GM12878 (cell line): ENCODE data around the gene RIIAD1. TPM values are rescaled to one million over a fixed set of nuclear protein-coding genes. Genes with fewer than 3 reads are reported as not detected.

Experiments
- ATAC-seq: fragments of 200-7000 bp; cut with Tn5 transposase; 3 replicates; pipeline ENCODE4 v1.9.1; 2020; ENCODE audit warnings: mild to moderate bottlenecking, moderate library complexity
- BruUV-seq: library from RNA; stranded (reverse); fragments of 400-500 nt; replicated peaks from 2 replicates; lab custom pipeline; 2021; lab: Mats Ljungman, UMichigan
- CTCF ChIA-PET: fragments of 300-600 bp; sonication (Branson Sonifier 250); formaldehyde crosslinking; extraction: SDS; loops from one replicate; lab custom pipeline; 2021; ENCODE audit warnings: inconsistent platforms; lab: Yijun Ruan, JAX
- POLR2A ChIA-PET: fragments of 350-600 bp; formaldehyde crosslinking; extraction: SDS; loops from one replicate; lab custom pipeline; 2021; ENCODE audit warnings: inconsistent platforms; lab: Charles Lee
- RAD21 ChIA-PET: fragments of 300-600 bp; sonication (Branson Sonifier 250); formaldehyde crosslinking; loops from one replicate; lab custom pipeline; 2023; ENCODE audit warnings: antibody characterized with exemption; ENCODE audit not compliant: unreplicated experiment; lab: Charles Lee
- SMC1A ChIA-PET: fragments of 300-600 bp; sonication (Branson Sonifier 250); formaldehyde crosslinking; loops from one replicate; lab custom pipeline; 2023; ENCODE audit not compliant: unreplicated experiment, uncharacterized antibody; lab: Charles Lee
- DNase-seq: peaks from one replicate; pipeline ENCODE4 v3.0.0-alpha.2; 2011; ENCODE audit warnings: low read depth, low spot score
- FAIRE-seq: peaks from 3 replicates; lab custom pipeline; 2011; peaks lifted over from hg19 to GRCh38; lab: Jason Lieb, UNC
- H2AFZ ChIP-seq: 2 replicates; pipeline ENCODE4 v1.6.0; 2011; ENCODE audit warnings: low read depth, low read length, control low read depth; ENCODE audit not compliant: control insufficient read depth
- H3K27ac ChIP-seq: 2 replicates; pipeline ENCODE4 v1.5.1; 2011; ENCODE audit warnings: control low read depth; ENCODE audit not compliant: control insufficient read depth, insufficient read depth
- H3K27me3 ChIP-seq, 2 experiments: replicated peaks in 1 of 2; 2 replicates each; pipeline versions ENCODE4 v1.6.0 to v1.6.1; 2011; ENCODE audit warnings: low read length in 1 of 2; ENCODE audit not compliant: control insufficient read depth in 2 of 2, insufficient read depth in 2 of 2
- H3K36me3 ChIP-seq, 2 experiments: 2 replicates each; pipeline ENCODE4 v1.5.1; 2011; ENCODE audit warnings: low read length in 1 of 2; ENCODE audit not compliant: control insufficient read depth in 2 of 2, insufficient read depth in 2 of 2
- H3K4me1 ChIP-seq: 2 replicates; pipeline ENCODE4 v1.6.1; 2011; ENCODE audit warnings: mild to moderate bottlenecking, low read length, moderate library complexity, mixed read lengths; ENCODE audit not compliant: control insufficient read depth, insufficient read depth
- H3K4me2 ChIP-seq: 2 replicates; pipeline ENCODE4 v1.6.0; 2011; ENCODE audit warnings: control low read depth; ENCODE audit not compliant: control insufficient read depth, insufficient read depth
- H3K4me3 ChIP-seq: fragments of 200-600 bp; sonication (generic); 2 replicates; pipeline ENCODE4 v1.5.1; 2016
- H3K79me2 ChIP-seq: 2 replicates; pipeline ENCODE4 v1.6.0; 2011; ENCODE audit warnings: low read length; ENCODE audit not compliant: control insufficient read depth, insufficient read depth
- H3K9ac ChIP-seq: 2 replicates; pipeline ENCODE4 v1.8.0; 2011; ENCODE audit warnings: low read length, control low read depth, mixed read lengths; ENCODE audit not compliant: control insufficient read depth, insufficient read depth
- H3K9me3 ChIP-seq: replicated peaks from 3 replicates; pipeline ENCODE4 v1.5.1; 2011; ENCODE audit warnings: mild to moderate bottlenecking, low read length; ENCODE audit not compliant: control insufficient read depth, insufficient read depth
- H4K20me1 ChIP-seq: 2 replicates; pipeline ENCODE4 v1.6.0; 2011; ENCODE audit not compliant: control insufficient read depth, insufficient read depth
- CEBPZ ChIP-seq: fragments of 150-350 bp; IDR thresholded peaks from 2 replicates; pipeline ENCODE4 v1.6.1; 2016; ENCODE audit warnings: low read depth, low read length
- CHD4 ChIP-seq: fragments of 200-600 bp; sonication (generic); IDR thresholded peaks from 2 replicates; pipeline ENCODE4 v1.6.1; 2016; ENCODE audit warnings: mild to moderate bottlenecking
- ETV6 ChIP-seq, 2 experiments: fragments of 450-650 bp in 1 of 2; IDR thresholded peaks in 1 of 2; conservative IDR thresholded peaks in 1 of 2; 2 replicates each; pipeline ENCODE4 v1.6.1; 2014; ENCODE audit warnings: antibody characterized with exemption in 1 of 2, borderline replicate concordance in 1 of 2, low read depth in 1 of 2, mild to moderate bottlenecking in 1 of 2, moderate library complexity in 1 of 2
- FOS ChIP-seq: IDR thresholded peaks from 3 replicates; pipeline ENCODE4 v1.6.1; 2011; ENCODE audit warnings: borderline replicate concordance; ENCODE audit not compliant: insufficient read length; ENCODE audit errors: extremely low read depth
- LARP7 ChIP-seq: fragments of 450-650 bp; IDR thresholded peaks from 2 replicates; pipeline ENCODE4 v1.6.1; 2017; ENCODE audit warnings: mild to moderate bottlenecking
- PAX8 ChIP-seq: fragments of 450-650 bp; IDR thresholded peaks from 2 replicates; pipeline ENCODE4 v1.6.1; 2017; ENCODE audit warnings: mild to moderate bottlenecking, moderate library complexity
- RCOR1 ChIP-seq: conservative IDR thresholded peaks from 2 replicates; pipeline ENCODE4 v1.6.1; 2012; ENCODE audit warnings: low read depth, low read length, improper control_type of control experiment
- SMAD1 ChIP-seq: fragments of 450-650 bp; IDR thresholded peaks from 2 replicates; pipeline ENCODE4 v1.6.1; 2018; ENCODE audit warnings: mild to moderate bottlenecking, low read depth; ENCODE audit not compliant: partially characterized antibody
- SREBF2 ChIP-seq: IDR thresholded peaks from 2 replicates; pipeline ENCODE4 v1.6.1; 2012; ENCODE audit warnings: mild to moderate bottlenecking, low read length
- ZBTB33 ChIP-seq: fragments of 450-650 bp; IDR thresholded peaks from 2 replicates; pipeline ENCODE4 v1.6.1; 2017; ENCODE audit warnings: mild to moderate bottlenecking
- ZNF217 ChIP-seq: fragments of 450-650 bp; IDR thresholded peaks from 2 replicates; pipeline ENCODE4 v1.6.1; 2017; ENCODE audit warnings: antibody characterized with exemption, mild to moderate bottlenecking
- ZNF274 ChIP-seq: IDR thresholded peaks from one replicate; pipeline ENCODE4 v1.8.0; 2011; ENCODE audit not compliant: insufficient read length, insufficient read depth
- WGBS: methylation state at CpG from one replicate; pipeline ENCODE4 v1.1.6; 2016; ENCODE audit warnings: low lambda C conversion rate; ENCODE audit not compliant: insufficient replicate concordance, insufficient coverage; ENCODE audit errors: missing lambda C conversion rate; 5-methylcytosine and 5-hydroxymethylcytosine counted together
- in situ Hi-C: fragments of 300-500 bp; cut with MboI; formaldehyde crosslinking; loops from 9 replicates; pipeline ENCODE4 v1.14.3; 2018; ENCODE audit warnings: mixed read lengths
- intact Hi-C: fragments of 100-400 bp; cut with micrococcal nuclease; formaldehyde crosslinking; loops from one replicate; pipeline ENCODE4 v1.14.2; 2022; ENCODE audit not compliant: unreplicated experiment
- polyA plus RNA-seq, 11 experiments: library from polyadenylated mRNA; depleted of rRNA in 4 of 11; unstranded in 6 of 11; stranded (reverse) in 5 of 11; fragments of >200 nt; fragmentation: Nextera tagmentation in 4 of 11; fragmentation: Illumina TruSeq in 1 of 11; extraction: Ambion mirVana in 4 of 11; extraction: Trizol in 1 of 11; gene quantifications; 1 replicate in 1 of 11; 2 replicates in 10 of 11; pipeline versions ENCODE4 v1.2.1 to v1.2.3, GENCODE V29; 2011 to 2016; ENCODE audit warnings: inconsistent platforms in 2 of 11, missing spikeins in 2 of 11, low read depth in 1 of 11
- total RNA-seq, 4 experiments: library from RNA; depleted of rRNA in 3 of 4; stranded (reverse); fragments of >200 nt in 3 of 4; fragmentation: Illumina TruSeq in 1 of 4; extraction: Trizol in 1 of 4; gene quantifications; 2 replicates each; pipeline versions ENCODE4 v1.2.1 to v1.2.3, GENCODE V29; 2013 to 2021

The RIIAD1 gene
- total and polyA plus RNA-seq, 10 of the 15 experiments (the other 5 are each of a cell fraction or from before 2014, with no cell fraction given), result not detected

- in situ Hi-C loops, result loop anchor here (5.0 kb wide), 1 partner anchor 48 kb away; no protein-coding TSS in a partner anchor
- H3K4me2 ChIP-seq, result no peak overlapping the region
- POLR2A ChIA-PET, result no interaction called here
These were observed 31.8 kb upstream of the RIIAD1 start for GRCh38 chr1:151689494-151689893.

GRCh38 chr1:151692226-151692625 lies 29.1 kb upstream of the RIIAD1 start:
- Histone ChIP-seq H3K9ac (no peak overlapping the region), H3K79me2 (no peaks in the 10 kb centered on the region), H4K20me1 (no peaks in the 10 kb centered on the region), H3K27ac (no peak overlapping the region), H3K4me1 (no peaks in the 10 kb centered on the region), H3K9me3 (no peaks in the 10 kb centered on the region), H3K4me3 (no peak overlapping the region), H3K36me3 (peaks cover 2 to 6% of the 10 kb centered on the region in 2 experiments; a peak in 2 of 4 replicates), H2AFZ (no peak overlapping the region), H3K4me2 (no peak overlapping the region), H3K27me3 (no peaks in the 10 kb centered on the region)
- intact Hi-C loops (loop anchor here (2.0 to 5.0 kb wide), 2 partner anchors 43 to 145 kb away; partner anchors contain the start of gene C2CD4D), in situ Hi-C loops (no loop called here)
- SMC1A ChIA-PET, result interaction anchor here (1.0 to 1.5 kb wide), 4 partner anchors 24 to 145 kb away, joined by 3 to 6 read pairs (median 3); no protein-coding TSS in a partner anchor
- CTCF ChIA-PET, result no interaction called here
- RAD21 ChIA-PET, result interaction anchor here (0.7 to 1.8 kb wide), 2 partner anchors 71 to 223 kb away, joined by 3 to 5 read pairs; partner anchors contain the start of gene MRPL9
- FAIRE-seq, result no peak
- 96% methylated on average over 3 of the region's 3 CpGs for WGBS
- POLR2A ChIA-PET, result no interaction called here
- ATAC-seq, result no peak
- BruUV-seq, result no TSS peak
- DNase-seq, result no peak
- TF ChIP-seq ZNF217 (no peak), ZBTB33 (no peak), PAX8 (no peak), RCOR1 (no peak), SREBF2 (no peak), SMAD1 (no peak), LARP7 (no peak), CEBPZ (no peak), FOS (no peak), CHD4 (no peak), ZNF274 (no peak)

More at GRCh38 chr1:151689494-151689893, 31.8 kb upstream of the RIIAD1 start:
- no peaks in the 10 kb centered on the region for H3K4me1 ChIP-seq
- TF ChIP-seq ETV6 (conservative IDR thresholded peaks at IDR 0.05 in 1 of 2, IDR thresholded peaks at IDR 0.05 in 1 of 2; ENCODE audit: borderline replicate concordance in 1 of 2, low read depth in 1 of 2), result no peak
- H3K4me3 ChIP-seq, result no peak overlapping the region
- no peak overlapping the region for H3K9ac ChIP-seq
- peaks cover 2 to 6% of the 10 kb centered on the region in 2 experiments; a peak in 2 of 4 replicates for H3K36me3 ChIP-seq
- WGBS, result 60% methylated on average over 4 of the region's 4 CpGs
- no peaks in the 10 kb centered on the region for H3K79me2 ChIP-seq
- H3K27me3 ChIP-seq, result no peaks in the 10 kb centered on the region
- ATAC-seq (no peak), DNase-seq (no peak), FAIRE-seq (no peak)
- no peak overlapping the region for H3K27ac ChIP-seq
- H2AFZ ChIP-seq, result no peak overlapping the region
- intact Hi-C loops, result no loop called here
- no peaks in the 10 kb centered on the region for H3K9me3 ChIP-seq
- ChIA-PET CTCF (interaction anchor here (0.6 to 1.3 kb wide), 3 partner anchors 150 to 312 kb away, joined by 3 to 4 read pairs (median 3); partner anchors contain the start of gene TUFT1), RAD21 (no interaction called here), SMC1A (interaction anchor here (1.0 to 1.2 kb wide), 2 partner anchors 22 to 147 kb away, joined by 3 read pairs; no protein-coding TSS in a partner anchor)
- no peaks in the 10 kb centered on the region for H4K20me1 ChIP-seq
- BruUV-seq, result no TSS peak
